SK-N-SH (cell line): Measurements from ENCODE around the gene SIRPB1. TPM values are rescaled to one million over a fixed set of nuclear protein-coding genes. Genes with fewer than 3 reads are reported as not detected.

ENCODE experiments used
- CTCF ChIA-PET: fragments of 300-600, 350-600 bp; formaldehyde crosslinking; extraction: SDS; loops from one replicate; lab custom pipeline; 2021; lab: Yijun Ruan, JAX
- POLR2A ChIA-PET: fragments of 350-600 bp; sonication (Branson Sonifier 250); formaldehyde crosslinking; extraction: SDS; loops from one replicate; lab custom pipeline; 2020; ENCODE audit warnings: antibody characterized with exemption, inconsistent platforms; lab: Yijun Ruan, JAX
- DNase-seq: peaks from one replicate; pipeline ENCODE4 v3.0.0; 2012
- H2AFZ ChIP-seq: fragments of 200-600 bp; sonication (generic); 2 replicates; pipeline ENCODE4 v1.8.1; 2016; ENCODE audit warnings: antibody characterized with exemption, mild to moderate bottlenecking, low read depth
- H3F3A ChIP-seq: fragments of 200-600 bp; sonication (generic); replicated peaks from 2 replicates; pipeline ENCODE3; 2016; ENCODE audit warnings: antibody characterized with exemption, mild to moderate bottlenecking; ENCODE audit not compliant: insufficient read depth
- H3K27ac ChIP-seq, 2 experiments: fragments of 200-500 bp in 1 of 2; fragments of 200-600 bp in 1 of 2; sonication (Bioruptor generic) in 1 of 2; sonication (generic), shearing (Covaris generic) in 1 of 2; 2 replicates each; pipeline versions ENCODE4 v1.5.1 to v1.6.1; 2014 to 2016; ENCODE audit warnings: low read depth in 2 of 2, inconsistent platforms in 1 of 2, low read length in 1 of 2, mild to moderate bottlenecking in 1 of 2, mixed read lengths in 1 of 2
- H3K27me3 ChIP-seq: fragments of 200-600 bp; sonication (generic), shearing (Covaris generic); 2 replicates; pipeline ENCODE4 v1.6.1; 2016; ENCODE audit warnings: mixed run types; ENCODE audit not compliant: insufficient read depth
- H3K36me3 ChIP-seq, 2 experiments: fragments of 200-500 bp in 1 of 2; fragments of 200-600 bp in 1 of 2; sonication (Bioruptor generic) in 1 of 2; sonication (generic) in 1 of 2; replicated peaks in 1 of 2; 2 replicates each; pipeline versions ENCODE3 to v1.5.1; 2014 to 2016; ENCODE audit warnings: low read length in 1 of 2, mild to moderate bottlenecking in 1 of 2; ENCODE audit not compliant: insufficient read depth in 2 of 2, control insufficient read depth in 1 of 2
- H3K4me1 ChIP-seq, 2 experiments: fragments of 200-500 bp in 1 of 2; fragments of 200-600 bp in 1 of 2; sonication (Bioruptor generic) in 1 of 2; sonication (generic), shearing (Covaris generic) in 1 of 2; 2 replicates each; pipeline versions ENCODE4 v1.5.1 to v1.6.1; 2014 to 2016; ENCODE audit warnings: low read depth in 1 of 2, low read length in 1 of 2, mixed run types in 1 of 2; ENCODE audit not compliant: insufficient read depth in 2 of 2, control insufficient read depth in 1 of 2
- H3K4me2 ChIP-seq: fragments of 200-600 bp; sonication (generic), shearing (Covaris generic); 2 replicates; pipeline ENCODE4 v1.6.1; 2017; ENCODE audit warnings: mixed run types
- H3K4me3 ChIP-seq, 2 experiments: fragments of 200-500 bp in 1 of 2; fragments of 200-600 bp in 1 of 2; sonication (Bioruptor generic) in 1 of 2; sonication (generic), shearing (Covaris generic) in 1 of 2; 2 replicates each; pipeline versions ENCODE4 v1.5.1 to v1.8.1; 2014 to 2016; ENCODE audit warnings: low read depth in 2 of 2, inconsistent platforms in 1 of 2, low read length in 1 of 2, mild to moderate bottlenecking in 1 of 2, mixed read lengths in 1 of 2, moderate library complexity in 1 of 2
- H3K79me2 ChIP-seq: fragments of 200-600 bp; sonication (generic); 2 replicates; pipeline ENCODE4 v1.8.1; 2017; ENCODE audit warnings: mild to moderate bottlenecking; ENCODE audit not compliant: insufficient read depth
- H3K9ac ChIP-seq: fragments of 200-600 bp; sonication (generic); 2 replicates; pipeline ENCODE4 v1.6.1; 2017; ENCODE audit warnings: mixed run types
- H3K9me2 ChIP-seq: fragments of 200-600 bp; sonication (generic); 2 replicates; pipeline ENCODE4 v1.6.1; 2017; ENCODE audit warnings: mixed run types
- H3K9me3 ChIP-seq: fragments of 200-600 bp; sonication (generic); 2 replicates; pipeline ENCODE4 v1.6.1; 2017; ENCODE audit warnings: mixed run types, mild to moderate bottlenecking, moderate library complexity
- H4K20me1 ChIP-seq: fragments of 200-600 bp; sonication (generic); 2 replicates; pipeline ENCODE4 v1.6.1; 2017; ENCODE audit warnings: mild to moderate bottlenecking, mixed run types; ENCODE audit not compliant: insufficient read depth
- CHD2 ChIP-seq: fragments of 150-350 bp; IDR thresholded peaks from 2 replicates; pipeline ENCODE4 v1.6.1; 2018; ENCODE audit warnings: low read length; ENCODE audit not compliant: partially characterized antibody
- ELF1 ChIP-seq: IDR thresholded peaks from 2 replicates; pipeline ENCODE4 v1.4.0; 2012
- EZH2phosphoT487 ChIP-seq: fragments of 200-600 bp; sonication (generic); IDR thresholded peaks from 2 replicates; pipeline ENCODE4 v1.6.1; 2017; ENCODE audit warnings: low read depth, mixed run types, mild to moderate bottlenecking, antibody characterized with exemption, moderate library complexity, borderline replicate concordance
- GABPA ChIP-seq: IDR thresholded peaks from 2 replicates; pipeline ENCODE4 v1.4.0; 2012; ENCODE audit warnings: low read depth, mild to moderate bottlenecking
- GATA2 ChIP-seq: sonication (generic); formaldehyde crosslinking; IDR thresholded peaks from 2 replicates; pipeline ENCODE4 v1.5.0; 2020; ENCODE audit warnings: mild to moderate bottlenecking, missing genetic modification reagents
- JUND ChIP-seq: IDR thresholded peaks from 2 replicates; pipeline ENCODE4 v1.4.0; 2012
- MAX ChIP-seq: IDR thresholded peaks from 2 replicates; pipeline ENCODE4 v1.4.0; 2012; ENCODE audit warnings: low read depth
- MEF2A ChIP-seq: IDR thresholded peaks from 2 replicates; pipeline ENCODE4 v1.4.0; 2012; ENCODE audit warnings: low read depth, borderline replicate concordance
- NFIC ChIP-seq: IDR thresholded peaks from 2 replicates; pipeline ENCODE4 v1.4.0; 2012; ENCODE audit warnings: borderline replicate concordance
- RAD21 ChIP-seq: IDR thresholded peaks from 2 replicates; pipeline ENCODE4 v1.6.1; 2012; ENCODE audit warnings: mild to moderate bottlenecking, low read length
- RCOR1 ChIP-seq: fragments of 150-350 bp; IDR thresholded peaks from 2 replicates; pipeline ENCODE4 v1.6.1; 2017; ENCODE audit warnings: antibody characterized with exemption, low read length
- RFX5 ChIP-seq: IDR thresholded peaks from 2 replicates; pipeline ENCODE4 v1.6.1; 2012; ENCODE audit warnings: mild to moderate bottlenecking, improper control_type of control experiment, low read length
- SIN3A ChIP-seq: IDR thresholded peaks from 2 replicates; pipeline ENCODE4 v1.6.1; 2012; ENCODE audit warnings: low read depth, mild to moderate bottlenecking, low read length, moderate library complexity, borderline replicate concordance
- SMC3 ChIP-seq: IDR thresholded peaks from 2 replicates; pipeline ENCODE4 v1.6.1; 2012; ENCODE audit warnings: low read depth, low read length, improper control_type of control experiment
- USF2 ChIP-seq: fragments of 150-350 bp; IDR thresholded peaks from 2 replicates; pipeline ENCODE4 v1.6.1; 2017; ENCODE audit warnings: antibody characterized with exemption, low read length, low read depth, borderline replicate concordance
- YY1 ChIP-seq: IDR thresholded peaks from 2 replicates; pipeline ENCODE4 v1.4.0; 2012; ENCODE audit warnings: low read depth, mild to moderate bottlenecking
- ZBTB33 ChIP-seq: IDR thresholded peaks from 2 replicates; pipeline ENCODE4 v1.4.0; 2012; ENCODE audit warnings: low read depth, borderline replicate concordance
- WGBS: methylation state at CpG from one replicate; pipeline ENCODE4 v1.1.6; 2017; ENCODE audit warnings: low lambda C conversion rate; 5-methylcytosine and 5-hydroxymethylcytosine counted together
- polyA plus RNA-seq, 3 experiments: library from polyadenylated mRNA; depleted of rRNA; stranded (reverse); fragments of >200 nt; gene quantifications; 2 replicates each; pipeline ENCODE4 v1.2.3, GENCODE V29; 2012
- TF ChIP-seq, protein P1 (sequence below): fragments of 150-350 bp; IDR thresholded peaks from 2 replicates; pipeline ENCODE4 v1.6.1; 2016; ENCODE audit warnings: mild to moderate bottlenecking, low read depth, low read length
- TF ChIP-seq, protein P2 (sequence below): IDR thresholded peaks from 2 replicates; pipeline ENCODE4; 2012

SIRPB1 gene
- polyA plus RNA-seq, 1 of the 3 experiments (the other 2 are of a cell fraction) = 0.53 TPM

GRCh38 chr20:1637226-1637625, 17.4 kb upstream of the SIRPB1 start:
- Histone ChIP-seq H3K4me3 (no peak overlapping the region), H2AFZ (no peak overlapping the region), H3K4me2 (no peak overlapping the region), H3K9me3 (no peaks in the 10 kb centered on the region), H3K9me2 (no peaks in the 10 kb centered on the region), H3K4me1 (no peaks in the 10 kb centered on the region), H3K27me3 (no peaks in the 10 kb centered on the region), H3F3A (no peaks in the 10 kb centered on the region), H3K36me3 (no peaks in the 10 kb centered on the region), H3K79me2 (no peaks in the 10 kb centered on the region), H3K27ac (no peak overlapping the region), H4K20me1 (no peaks in the 10 kb centered on the region), H3K9ac (no peak overlapping the region)
- DNase-seq = no peak
- POLR2A ChIA-PET = no interaction called here
- TF ChIP-seq, protein P1, sequence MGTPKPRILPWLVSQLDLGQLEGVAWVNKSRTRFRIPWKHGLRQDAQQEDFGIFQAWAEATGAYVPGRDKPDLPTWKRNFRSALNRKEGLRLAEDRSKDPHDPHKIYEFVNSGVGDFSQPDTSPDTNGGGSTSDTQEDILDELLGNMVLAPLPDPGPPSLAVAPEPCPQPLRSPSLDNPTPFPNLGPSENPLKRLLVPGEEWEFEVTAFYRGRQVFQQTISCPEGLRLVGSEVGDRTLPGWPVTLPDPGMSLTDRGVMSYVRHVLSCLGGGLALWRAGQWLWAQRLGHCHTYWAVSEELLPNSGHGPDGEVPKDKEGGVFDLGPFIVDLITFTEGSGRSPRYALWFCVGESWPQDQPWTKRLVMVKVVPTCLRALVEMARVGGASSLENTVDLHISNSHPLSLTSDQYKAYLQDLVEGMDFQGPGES = no peak
- TF ChIP-seq RFX5 (no peak), GABPA (no peak), JUND (no peak), USF2 (no peak), SIN3A (no peak), SMC3 (no peak), RAD21 (no peak)
- CTCF ChIA-PET = interaction anchor here (0.6 kb wide), 1 partner anchor 14 kb away, joined by 3 read pairs; no protein-coding TSS in a partner anchor
- WGBS = 20% methylated on average over 2 of the region's 2 CpGs

DNA sequence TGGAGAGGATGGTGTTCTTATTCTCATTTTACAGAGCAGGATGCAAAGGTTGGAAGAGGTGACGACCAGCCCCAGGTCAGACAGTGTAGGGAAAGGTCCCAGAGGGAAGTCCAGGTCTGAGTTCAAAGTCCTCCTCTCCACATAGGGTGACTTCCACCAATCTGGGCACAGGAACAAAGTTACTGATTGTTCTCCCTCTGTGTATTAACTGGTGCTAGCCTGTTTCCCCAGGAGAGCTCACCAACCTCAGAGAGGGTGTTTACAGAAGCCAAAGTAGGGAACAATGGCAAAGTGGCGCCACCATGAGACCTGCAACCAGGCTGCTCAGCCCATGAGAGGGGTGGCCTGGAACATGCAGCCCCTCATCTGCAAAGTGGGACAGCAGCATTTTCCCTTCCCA, 16.8 kb upstream of the SIRPB1 start:
- CTCF ChIA-PET = interaction anchor here (0.6 kb wide), 1 partner anchor 13 kb away, joined by 3 read pairs; no protein-coding TSS in a partner anchor
- POLR2A ChIA-PET = no interaction called here
- TF ChIP-seq MEF2A (no peak), GATA2 (CRISPR knock-in tag) (no peak), RCOR1 (no peak), YY1 (no peak), USF2 (no peak), NFIC (no peak), MAX (no peak), RFX5 (no peak), ZBTB33 (no peak), EZH2phosphoT487 (no peak), ELF1 (no peak), RAD21 (no peak), CHD2 (no peak), SIN3A (no peak)
- TF ChIP-seq, protein P2, sequence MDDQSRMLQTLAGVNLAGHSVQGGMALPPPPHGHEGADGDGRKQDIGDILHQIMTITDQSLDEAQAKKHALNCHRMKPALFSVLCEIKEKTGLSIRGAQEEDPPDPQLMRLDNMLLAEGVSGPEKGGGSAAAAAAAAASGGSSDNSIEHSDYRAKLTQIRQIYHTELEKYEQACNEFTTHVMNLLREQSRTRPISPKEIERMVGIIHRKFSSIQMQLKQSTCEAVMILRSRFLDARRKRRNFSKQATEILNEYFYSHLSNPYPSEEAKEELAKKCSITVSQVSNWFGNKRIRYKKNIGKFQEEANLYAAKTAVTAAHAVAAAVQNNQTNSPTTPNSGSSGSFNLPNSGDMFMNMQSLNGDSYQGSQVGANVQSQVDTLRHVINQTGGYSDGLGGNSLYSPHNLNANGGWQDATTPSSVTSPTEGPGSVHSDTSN = no peak
- TF ChIP-seq, protein P1 = no peak

More for the DNA sequence above, 16.8 kb upstream of the SIRPB1 start:
- no peaks in the 10 kb centered on the region for H3K79me2 ChIP-seq
- no peaks in the 10 kb centered on the region for H3K27me3 ChIP-seq
- no peaks in the 10 kb centered on the region for H3K9me3 ChIP-seq
- DNase-seq = no peak
- no peak overlapping the region for H2AFZ ChIP-seq
- H3K4me3 ChIP-seq = no peak overlapping the region
- H3K4me1 ChIP-seq = peaks cover 0 to 2% of the 10 kb centered on the region in 2 experiments; a peak in 1 of 4 replicates
- H3K36me3 ChIP-seq = no peaks in the 10 kb centered on the region
- no peak overlapping the region for H3K27ac ChIP-seq
- no peaks in the 10 kb centered on the region for H3K9me2 ChIP-seq
- no peaks in the 10 kb centered on the region for H4K20me1 ChIP-seq
- H3K9ac ChIP-seq = no peak overlapping the region
- no peak overlapping the region for H3K4me2 ChIP-seq
- H3F3A ChIP-seq = no peaks in the 10 kb centered on the region
- 39% methylated on average over 2 of the region's 2 CpGs for WGBS
